Activated CD4-positive, alpha-beta T cell treated with anti-CD3 and anti-CD28 coated beads for 36 hours (primary cell): ENCODE measurements around the gene RAPGEF6. TPM values are rescaled to one million over a fixed set of nuclear protein-coding genes. Genes with fewer than 3 reads are reported as not detected.
"Not testable (repeated sequence)": the region's sequence is repeated elsewhere in the genome, so short reads cannot be mapped to it uniquely, and the experiment has no call there.

Source experiments
- ATAC-seq: fragments of 200-7000 bp; cut with Tn5 transposase; one replicate; pipeline ENCODE4 v1.10.0; 2021; ENCODE audit warnings: mild to moderate bottlenecking, moderate library complexity
- CTCF ChIA-PET: fragments of 350-600 bp; sonication (Branson Sonifier 250); formaldehyde crosslinking; loops from one replicate; lab custom pipeline; 2021; ENCODE audit warnings: antibody characterized with exemption; lab: Charles Lee
- POLR2A ChIA-PET: fragments of 350-600 bp; sonication (Branson Sonifier 250); formaldehyde crosslinking; loops from one replicate; lab custom pipeline; 2021; ENCODE audit warnings: antibody characterized with exemption, inconsistent platforms; lab: Charles Lee
- DNase-seq: peaks from one replicate; pipeline ENCODE4 v3.0.0-alpha.2; 2020
- H3K27ac Mint-ChIP-seq: one replicate; pipeline ENCODE4 v1.8.0; 2021; ENCODE audit warnings: mixed read lengths
- H3K27me3 Mint-ChIP-seq: one replicate; pipeline ENCODE4 v1.8.0; 2021; ENCODE audit warnings: mixed read lengths
- H3K36me3 Mint-ChIP-seq: one replicate; pipeline ENCODE4 v1.8.0; 2021; ENCODE audit warnings: low read depth, mixed read lengths
- H3K4me1 Mint-ChIP-seq: one replicate; pipeline ENCODE4 v1.8.0; 2021; ENCODE audit warnings: mixed read lengths
- H3K4me3 Mint-ChIP-seq: one replicate; pipeline ENCODE4 v1.8.0; 2021; ENCODE audit warnings: mild to moderate bottlenecking, moderate library complexity, mixed read lengths
- H3K9me3 Mint-ChIP-seq: one replicate; pipeline ENCODE4 v1.8.0; 2021; ENCODE audit warnings: low read depth, mixed read lengths
- intact Hi-C, 2 experiments: fragments of 100-400 bp; cut with DNase I in 1 of 2; cut with micrococcal nuclease in 1 of 2; formaldehyde crosslinking; loops; one replicate each; pipeline versions ENCODE4 v1.14.2 to v1.15.1; 2022 to 2024; cut with DNase I, micrococcal nuclease
- total RNA-seq, 2 experiments: library from RNA; stranded (reverse); gene quantifications; one replicate each; pipeline ENCODE4 v1.2.3, GENCODE V29; 2021

RAPGEF6 gene
- total RNA-seq, 2 experiments from 2014 or later: 26.5 to 30.5 TPM

GRCh38 chr5:131608597-131608996 lies 26.4 kb downstream of the RAPGEF6 start:
- Mint-ChIP-seq H3K4me1 (peaks cover 54% of the 10 kb centered on the region), H3K27me3 (no peaks in the 10 kb centered on the region), H3K27ac (no peak overlapping the region), H3K4me3 (no peak overlapping the region), H3K36me3 (peaks cover 21% of the 10 kb centered on the region), H3K9me3 (peaks cover 2% of the 10 kb centered on the region)
- no peak for ATAC-seq
- CTCF ChIA-PET: no interaction called here
- intact Hi-C loops: no loop called here
- POLR2A ChIA-PET: no interaction called here
- no peak for DNase-seq

GRCh38 chr5:131607903-131608540 lies 27.0 kb downstream of the RAPGEF6 start:
- ChIA-PET CTCF (no interaction called here), POLR2A (no interaction called here)
- H3K36me3 Mint-ChIP-seq: peaks cover 20% of the 10 kb centered on the region
- H3K27me3 Mint-ChIP-seq: no peaks in the 10 kb centered on the region
- no peak overlapping the region for H3K4me3 Mint-ChIP-seq
- intact Hi-C loops: no loop called here
- H3K27ac Mint-ChIP-seq: no peak overlapping the region
- H3K4me1 Mint-ChIP-seq: peaks cover 53% of the 10 kb centered on the region
- DNase-seq: no peak
- peaks cover 2% of the 10 kb centered on the region for H3K9me3 Mint-ChIP-seq
- ATAC-seq: no peak

DNA sequence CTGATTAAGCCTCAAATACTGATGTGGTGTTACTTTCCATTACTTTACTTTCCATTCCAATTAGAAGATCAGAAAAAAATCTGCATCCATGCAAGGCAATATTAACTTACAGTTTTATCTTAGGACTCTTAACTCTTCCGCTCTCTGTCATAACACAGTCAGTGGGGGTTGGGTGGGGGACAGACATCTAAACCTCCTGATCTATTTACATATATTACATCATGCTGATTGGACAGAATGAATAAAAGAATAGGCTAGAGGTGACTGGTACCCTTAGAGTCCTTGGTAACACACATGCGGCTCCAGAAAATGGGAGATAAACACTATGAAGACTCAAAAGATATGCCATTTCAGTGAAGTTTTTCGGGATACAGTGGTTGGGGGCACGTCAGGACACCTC lies 27.6 kb downstream of the RAPGEF6 start:
- ChIA-PET CTCF (no interaction called here), POLR2A (no interaction called here)
- intact Hi-C loops: no loop called here
- H3K4me1 Mint-ChIP-seq: peaks cover 53% of the 10 kb centered on the region
- ATAC-seq (no peak), DNase-seq (no peak)
- peaks cover 20% of the 10 kb centered on the region for H3K36me3 Mint-ChIP-seq
- no peaks in the 10 kb centered on the region for H3K27me3 Mint-ChIP-seq
- H3K9me3 Mint-ChIP-seq: peaks cover 2% of the 10 kb centered on the region
- no peak overlapping the region for H3K27ac Mint-ChIP-seq
- no peak overlapping the region for H3K4me3 Mint-ChIP-seq

GRCh38 chr5:131605086-131605485 lies 29.9 kb downstream of the RAPGEF6 start:
- no peak for ATAC-seq
- Mint-ChIP-seq H3K27ac (no peak overlapping the region), H3K27me3 (no peaks in the 10 kb centered on the region)

DNA sequence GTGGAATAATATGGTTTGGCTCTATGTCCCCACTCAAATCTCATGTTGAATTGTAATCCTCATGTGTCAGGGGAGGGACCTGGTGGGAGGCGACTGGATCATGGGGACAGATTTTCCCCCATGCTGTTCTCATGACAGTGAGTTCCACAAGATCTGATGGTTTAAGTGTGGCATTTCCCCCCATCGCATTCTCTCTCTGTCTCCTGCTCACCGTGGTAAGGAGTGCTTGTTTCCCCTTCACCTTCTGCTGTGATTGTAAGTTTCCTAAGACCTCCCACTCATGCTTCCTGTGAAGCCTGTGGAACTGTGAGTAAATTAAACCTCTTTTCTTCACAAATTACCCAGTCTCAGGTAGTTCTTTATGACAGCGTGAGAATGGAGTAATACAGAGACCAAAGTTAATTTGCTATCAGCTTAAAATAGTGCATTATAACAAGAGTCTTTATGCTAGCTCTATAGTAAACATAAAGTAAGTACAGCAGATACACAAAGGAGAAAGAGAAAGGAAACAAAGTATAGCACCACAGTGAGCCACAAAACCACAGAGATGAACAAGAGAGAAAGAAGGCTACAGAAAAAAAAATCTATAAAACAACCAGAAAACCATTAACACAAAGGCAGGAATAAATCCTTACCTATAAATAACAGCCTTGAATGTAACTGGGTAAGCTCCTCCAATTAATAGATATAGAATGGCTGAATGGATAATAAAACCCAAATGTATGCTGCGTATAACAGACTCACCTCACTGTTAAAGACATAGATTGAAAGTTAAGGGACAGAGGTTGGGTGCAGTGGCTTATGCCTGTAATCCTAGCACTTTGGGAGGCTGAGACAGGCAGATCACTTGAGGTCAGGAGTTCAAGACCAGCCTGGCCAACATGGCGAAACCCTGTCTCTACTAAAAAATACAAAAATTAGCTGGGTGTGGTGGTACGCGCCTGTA lies 39.7 kb downstream of the RAPGEF6 start:
- Mint-ChIP-seq H3K27me3 (no peaks in the 10 kb centered on the region), H3K4me1 (peaks cover 57% of the 10 kb centered on the region), H3K36me3 (peaks cover 25% of the 10 kb centered on the region), H3K9me3 (no peaks in the 10 kb centered on the region), H3K4me3 (peak overlapping the region; percentile 4), H3K27ac (peak overlapping the region; percentile 83)
- CTCF ChIA-PET: interaction anchor here (0.6 kb wide), 1 partner anchor 53 kb away, joined by 3 read pairs; no protein-coding TSS in a partner anchor
- peak; percentile 86 for ATAC-seq
- intact Hi-C loops: loop anchor here in 1 of 2 experiments (2.0 kb wide), 1 partner anchor 201 kb away; the partner anchor contains the start of gene FNIP1
- DNase-seq: peak; percentile 38
- POLR2A ChIA-PET: interaction anchor here (0.6 kb wide), 1 partner anchor 10 kb away, joined by 3 read pairs; no protein-coding TSS in a partner anchor

More at GRCh38 chr5:131605086-131605485, 29.9 kb downstream of the RAPGEF6 start:
- no peaks in the 10 kb centered on the region for H3K9me3 Mint-ChIP-seq
- ChIA-PET CTCF (interaction anchor here (2.7 kb wide), 1 partner anchor 16 kb away, joined by 7 read pairs; no protein-coding TSS in a partner anchor), POLR2A (no interaction called here)
- no peak for DNase-seq
- H3K4me1 Mint-ChIP-seq: peaks cover 45% of the 10 kb centered on the region
- no peak overlapping the region for H3K4me3 Mint-ChIP-seq
- intact Hi-C loops: no loop called here
- peaks cover 24% of the 10 kb centered on the region for H3K36me3 Mint-ChIP-seq

DNA sequence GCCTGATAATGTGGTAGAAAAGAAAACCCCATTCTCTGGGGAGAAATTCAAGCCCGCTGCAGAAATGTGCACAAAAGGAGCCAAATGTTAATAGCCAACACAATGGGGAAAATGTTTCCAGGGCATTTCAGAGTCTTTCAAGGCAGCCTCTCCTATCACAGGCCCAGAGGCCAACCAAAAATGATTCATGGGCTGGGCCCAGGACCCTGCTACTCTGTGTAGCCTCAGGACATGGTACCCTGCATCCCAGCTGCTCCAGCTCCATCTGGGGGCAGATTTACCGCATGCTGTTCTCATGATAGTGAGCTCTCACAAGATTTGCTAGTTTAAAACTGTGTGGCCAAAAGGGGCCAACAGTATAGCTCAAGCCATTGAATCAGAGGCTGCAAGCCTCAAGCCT lies 41.1 kb downstream of the RAPGEF6 start:
- CTCF ChIA-PET: no interaction called here
- Mint-ChIP-seq H3K36me3 (peaks cover 23% of the 10 kb centered on the region), H3K9me3 (no peaks in the 10 kb centered on the region), H3K27ac (peak overlapping the region; percentile 59), H3K27me3 (no peaks in the 10 kb centered on the region), H3K4me3 (no peak overlapping the region), H3K4me1 (peaks cover 59% of the 10 kb centered on the region)
- intact Hi-C loops: loop anchor here in 1 of 2 experiments (2.0 kb wide), 1 partner anchor 203 kb away; the partner anchor contains the start of gene FNIP1
- DNase-seq (no peak), ATAC-seq (no peak)
- POLR2A ChIA-PET: no interaction called here

DNA sequence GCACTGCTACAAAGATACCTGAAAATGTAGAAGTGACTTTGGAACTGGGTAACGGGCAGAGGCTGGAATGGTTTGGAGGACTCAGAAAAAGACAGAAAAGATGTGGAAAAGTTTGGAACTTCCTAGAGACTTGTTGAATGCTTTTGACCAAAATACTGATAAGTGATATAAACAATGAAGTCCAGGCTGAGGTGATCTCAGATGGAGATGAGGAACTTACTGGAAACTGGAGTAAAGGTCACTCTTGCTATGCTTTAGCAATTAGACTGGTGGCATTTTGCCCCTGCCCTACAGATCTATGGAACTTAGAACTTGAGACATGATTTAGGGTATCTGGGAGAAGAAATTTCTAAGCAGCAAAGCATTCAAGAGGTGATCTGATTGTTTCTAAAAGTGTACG lies 41.6 kb downstream of the RAPGEF6 start:
- intact Hi-C loops, ATAC-seq, POLR2A ChIA-PET, H3K9me3 Mint-ChIP-seq, H3K4me3 Mint-ChIP-seq, H3K27me3 Mint-ChIP-seq, DNase-seq: not testable (repeated sequence)
- peaks cover 21% of the 10 kb centered on the region for H3K36me3 Mint-ChIP-seq
- H3K4me1 Mint-ChIP-seq: peaks cover 55% of the 10 kb centered on the region
- CTCF ChIA-PET: interaction anchor here (1.5 kb wide), 1 partner anchor 47 kb away, joined by 4 read pairs; no protein-coding TSS in a partner anchor
- H3K27ac Mint-ChIP-seq: peak overlapping the region; percentile 35

GRCh38 chr5:131589510-131590348 lies 45.3 kb downstream of the RAPGEF6 start:
- H3K4me3 Mint-ChIP-seq: no peak overlapping the region
- no peaks in the 10 kb centered on the region for H3K27me3 Mint-ChIP-seq
- POLR2A ChIA-PET: interaction anchor here (0.6 kb wide), 2 partner anchors 15 to 209 kb away, joined by 3 read pairs; no protein-coding TSS in a partner anchor
- H3K4me1 Mint-ChIP-seq: peaks cover 40% of the 10 kb centered on the region
- ATAC-seq (peak; percentile 74), DNase-seq (peak; percentile 13)
- intact Hi-C loops: loop anchor here (1.0 to 2.0 kb wide), 5 partner anchors 45 to 474 kb away; partner anchors contain the start of genes RAPGEF6 (in 2 of the 2) and FNIP1 (in 1 of the 2)
- CTCF ChIA-PET: interaction anchor here (0.5 to 6.7 kb wide), 65 partner anchors 9 to 520 kb away, joined by 3 to 109 read pairs (median 4); partner anchors contain the start of genes ACSL6 and FNIP1
- H3K27ac Mint-ChIP-seq: no peak overlapping the region
- H3K9me3 Mint-ChIP-seq: no peaks in the 10 kb centered on the region
- H3K36me3 Mint-ChIP-seq: peaks cover 9% of the 10 kb centered on the region

DNA sequence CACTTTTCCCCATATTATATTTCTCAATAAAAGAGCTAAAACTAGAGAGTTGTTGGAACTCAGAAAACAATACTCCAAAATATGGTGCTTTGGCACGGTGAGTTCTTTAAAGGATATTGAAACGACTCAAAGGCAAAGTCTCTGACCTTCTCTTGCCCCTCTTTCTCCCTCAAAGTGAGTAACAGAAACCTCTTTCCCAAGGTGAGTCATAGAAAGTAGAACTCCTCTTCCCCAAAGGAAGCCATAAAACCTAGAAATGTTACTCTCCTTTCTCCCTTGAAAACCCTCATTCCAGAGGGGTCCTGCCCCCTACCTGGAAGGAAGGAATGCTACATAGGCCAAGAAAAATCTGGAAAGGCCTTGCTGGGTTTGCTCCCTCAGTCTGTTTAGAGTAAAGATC lies 47.5 kb downstream of the RAPGEF6 start:
- no peak overlapping the region for H3K4me3 Mint-ChIP-seq
- no peaks in the 10 kb centered on the region for H3K27me3 Mint-ChIP-seq
- peaks cover 39% of the 10 kb centered on the region for H3K4me1 Mint-ChIP-seq
- CTCF ChIA-PET: interaction anchor here (0.6 to 6.7 kb wide), 7 partner anchors 17 to 475 kb away, joined by 3 to 109 read pairs (median 4); partner anchors contain the start of gene ACSL6
- no peak overlapping the region for H3K27ac Mint-ChIP-seq
- intact Hi-C loops: no loop called here
- no peak for DNase-seq
- ATAC-seq: no peak
- peaks cover 7% of the 10 kb centered on the region for H3K36me3 Mint-ChIP-seq
- POLR2A ChIA-PET: interaction anchor here (0.6 kb wide), 1 partner anchor 21 kb away, joined by 5 read pairs; no protein-coding TSS in a partner anchor
- H3K9me3 Mint-ChIP-seq: no peaks in the 10 kb centered on the region

DNA sequence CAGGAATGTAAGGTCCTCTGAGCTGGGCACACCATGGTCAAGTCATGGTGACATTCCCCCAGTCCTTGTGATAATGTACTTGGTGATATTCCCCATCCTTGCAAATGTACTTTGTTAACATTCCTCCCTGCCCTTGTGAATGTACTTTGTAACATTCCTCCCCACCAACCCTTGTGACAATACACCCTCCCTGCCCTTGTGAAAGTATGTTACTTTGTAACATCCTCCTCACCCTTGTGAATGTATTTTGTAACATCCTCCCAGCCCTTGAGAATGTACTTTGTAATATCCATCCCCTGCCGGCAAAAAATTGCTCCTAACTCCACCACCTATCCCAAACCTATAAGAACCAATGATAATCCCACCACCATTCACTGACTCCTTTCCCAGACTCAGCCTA lies 53.3 kb downstream of the RAPGEF6 start:
- peaks cover 4% of the 10 kb centered on the region for H3K9me3 Mint-ChIP-seq
- intact Hi-C loops: no loop called here
- peaks cover 38% of the 10 kb centered on the region for H3K4me1 Mint-ChIP-seq
- no peak overlapping the region for H3K4me3 Mint-ChIP-seq
- peaks cover 39% of the 10 kb centered on the region for H3K36me3 Mint-ChIP-seq
- CTCF ChIA-PET: no interaction called here
- no peak for DNase-seq
- H3K27ac Mint-ChIP-seq: no peak overlapping the region
- no peak for ATAC-seq
- POLR2A ChIA-PET: no interaction called here
- H3K27me3 Mint-ChIP-seq: no peaks in the 10 kb centered on the region
